Trophoblast cell (in vitro differentiated cells and primary cell): ENCODE data around the gene LARP6.
"Not testable (repeated sequence)": the region's sequence is repeated elsewhere in the genome, so short reads cannot be mapped to it uniquely, and the experiment has no call there.

Experiments used
- DNase-seq, 2 donors: peaks; one replicate each; pipeline ENCODE4 v3.0.0-alpha.2; 2016
- H2AFZ ChIP-seq: 2 replicates; pipeline ENCODE4 v1.6.1; 2013; ENCODE audit warnings: low read length, moderate library complexity, mild to moderate bottlenecking; ENCODE audit not compliant: insufficient read depth, poor library complexity
- H2AK5ac ChIP-seq: 2 replicates; pipeline ENCODE4 v1.6.1; 2013; ENCODE audit warnings: mild to moderate bottlenecking, low read length
- H2BK120ac ChIP-seq: 2 replicates; pipeline ENCODE4 v1.6.1; 2013; ENCODE audit warnings: low read length, mild to moderate bottlenecking, moderate library complexity; ENCODE audit not compliant: insufficient read depth, poor library complexity
- H2BK12ac ChIP-seq: 2 replicates; pipeline ENCODE4 v1.6.1; 2013; ENCODE audit warnings: mild to moderate bottlenecking, low read length, moderate library complexity
- H2BK5ac ChIP-seq: 2 replicates; pipeline ENCODE4 v1.6.1; 2013; ENCODE audit warnings: low read length, low read depth, moderate library complexity, mild to moderate bottlenecking; ENCODE audit not compliant: poor library complexity
- H3K14ac ChIP-seq: 2 replicates; pipeline ENCODE4 v1.6.1; 2013; ENCODE audit warnings: mild to moderate bottlenecking, low read length
- H3K18ac ChIP-seq: 2 replicates; pipeline ENCODE4 v1.6.1; 2013; ENCODE audit warnings: mild to moderate bottlenecking, low read length
- H3K23ac ChIP-seq: 2 replicates; pipeline ENCODE4 v1.6.1; 2013; ENCODE audit warnings: low read length
- H3K27ac ChIP-seq: 2 replicates; pipeline ENCODE4 v1.5.1; 2013; ENCODE audit warnings: low read depth, mild to moderate bottlenecking, inconsistent platforms, low read length, moderate library complexity
- H3K27me3 ChIP-seq: 2 replicates; pipeline ENCODE4 v1.6.1; 2013; ENCODE audit warnings: inconsistent platforms, mild to moderate bottlenecking, low read length, moderate library complexity; ENCODE audit not compliant: insufficient read depth
- H3K36me3 ChIP-seq, 2 experiments: 1 replicate in 1 of 2; 2 replicates in 1 of 2; pipeline ENCODE4 v1.6.1; 2013; ENCODE audit warnings: low read length in 2 of 2, mild to moderate bottlenecking in 2 of 2, moderate library complexity in 1 of 2; ENCODE audit not compliant: insufficient read depth in 2 of 2, control insufficient read depth in 1 of 2
- H3K4ac ChIP-seq: 2 replicates; pipeline ENCODE4 v1.6.1; 2013; ENCODE audit warnings: low read depth, mild to moderate bottlenecking, low read length, moderate library complexity
- H3K4me1 ChIP-seq, 2 experiments: 1 replicate in 1 of 2; 2 replicates in 1 of 2; pipeline ENCODE4 v1.6.1; 2013; ENCODE audit warnings: low read length in 2 of 2, mild to moderate bottlenecking in 2 of 2, moderate library complexity in 1 of 2; ENCODE audit not compliant: insufficient read depth in 2 of 2, control insufficient read depth in 1 of 2
- H3K4me2 ChIP-seq: 2 replicates; pipeline ENCODE4 v1.6.1; 2013; ENCODE audit warnings: inconsistent platforms, mild to moderate bottlenecking, low read length, moderate library complexity
- H3K4me3 ChIP-seq: 2 replicates; pipeline ENCODE4 v1.5.1; 2013; ENCODE audit warnings: mild to moderate bottlenecking, low read depth, low read length, inconsistent platforms
- H3K79me1 ChIP-seq: one replicate; pipeline ENCODE4 v1.6.1; 2013; ENCODE audit warnings: low read length
- H3K79me2 ChIP-seq: 2 replicates; pipeline ENCODE4 v1.6.1; 2013; ENCODE audit warnings: low read length, mild to moderate bottlenecking; ENCODE audit not compliant: control insufficient read depth, insufficient read depth, poor library complexity
- H3K9ac ChIP-seq: 2 replicates; pipeline ENCODE4 v1.6.1; 2013; ENCODE audit warnings: mild to moderate bottlenecking, low read length
- H3K9me3 ChIP-seq: 2 replicates; pipeline ENCODE4 v1.6.1; 2013; ENCODE audit warnings: low read depth, mild to moderate bottlenecking, control low read depth, inconsistent platforms, low read length; ENCODE audit not compliant: insufficient read depth
- H4K12ac ChIP-seq: 2 replicates; pipeline ENCODE4 v1.6.1; 2013; ENCODE audit warnings: low read depth, mild to moderate bottlenecking, low read length, moderate library complexity
- H4K8ac ChIP-seq: 2 replicates; pipeline ENCODE4 v1.6.1; 2013; ENCODE audit warnings: low read depth, mild to moderate bottlenecking, low read length, moderate library complexity
- H4K91ac ChIP-seq: one replicate; pipeline ENCODE4 v1.6.1; 2013; ENCODE audit warnings: low read depth, mild to moderate bottlenecking, low read length, moderate library complexity
- WGBS: extraction: QIAGEN DNeasy Blood & Tissue Kit; methylation state at CpG from one replicate; pipeline ENCODE4 v1.1.7; 2013; ENCODE audit warnings: missing lambda C conversion rate; ENCODE audit not compliant: insufficient read length, insufficient coverage; ENCODE audit errors: extremely low coverage; 5-methylcytosine and 5-hydroxymethylcytosine counted together

The LARP6 gene

GRCh38 chr15:70863450-70864218 is 9.7 kb upstream of the LARP6 start:
- H3K79me1 ChIP-seq: no peaks in the 10 kb centered on the region
- no CpG with 5 or more reads among the region's 4 CpGs for WGBS

GRCh38 chr15:70859998-70860397 is 6.0 kb upstream of the LARP6 start:
- Histone ChIP-seq H3K4me2 (no peak overlapping the region), H3K23ac (no peak overlapping the region), H2BK120ac (no peak overlapping the region), H3K27me3 (no peaks in the 10 kb centered on the region), H2AK5ac (no peak overlapping the region), H2AFZ (no peak overlapping the region), H3K14ac (no peak overlapping the region), H2BK5ac (no peak overlapping the region), H3K36me3 (no peaks in the 10 kb centered on the region), H3K79me2 (no peaks in the 10 kb centered on the region), H4K12ac (no peak overlapping the region), H3K27ac (no peak overlapping the region), H4K91ac (no peak overlapping the region), H3K4me3 (no peak overlapping the region), H3K9ac (no peak overlapping the region), H3K4me1 (peaks cover 6 to 7% of the 10 kb centered on the region in 2 experiments), H3K18ac (no peak overlapping the region), H3K4ac (no peak overlapping the region), H3K79me1 (no peaks in the 10 kb centered on the region), H3K9me3 (no peaks in the 10 kb centered on the region), H2BK12ac (no peak overlapping the region), H4K8ac (no peak overlapping the region)
- WGBS: no CpG with 5 or more reads among the region's 11 CpGs
- DNase-seq: no peak

More at GRCh38 chr15:70863450-70864218, 9.7 kb upstream of the LARP6 start:
- H3K27ac ChIP-seq: peak overlapping the region; percentile 21
- peak overlapping the region; percentile 12 for H4K91ac ChIP-seq
- H2BK120ac ChIP-seq: no peak overlapping the region
- no peak overlapping the region for H3K4ac ChIP-seq
- no peak overlapping the region for H4K8ac ChIP-seq
- H3K18ac ChIP-seq: no peak overlapping the region
- H3K9me3 ChIP-seq: no peaks in the 10 kb centered on the region
- H3K14ac ChIP-seq: no peak overlapping the region
- H3K36me3 ChIP-seq: no peaks in the 10 kb centered on the region
- peaks cover 6 to 11% of the 10 kb centered on the region in 2 experiments for H3K4me1 ChIP-seq
- H3K4me2 ChIP-seq: no peak overlapping the region
- no peak overlapping the region for H2BK5ac ChIP-seq
- H3K23ac ChIP-seq: no peak overlapping the region
- H3K9ac ChIP-seq: no peak overlapping the region
- peak overlapping the region; percentile 41 for H2BK12ac ChIP-seq
- H2AK5ac ChIP-seq: no peak overlapping the region
- H3K4me3 ChIP-seq: no peak overlapping the region
- H4K12ac ChIP-seq: no peak overlapping the region
- no peak overlapping the region for H2AFZ ChIP-seq
- no peaks in the 10 kb centered on the region for H3K27me3 ChIP-seq
- no peak for DNase-seq
- H3K79me2 ChIP-seq: no peaks in the 10 kb centered on the region

GRCh38 chr15:70859322-70859908 is 5.5 kb upstream of the LARP6 start:
- Histone ChIP-seq H3K23ac (no peak overlapping the region), H3K27ac (no peak overlapping the region), H3K9ac (no peak overlapping the region), H2BK5ac (no peak overlapping the region), H3K4ac (no peak overlapping the region), H3K18ac (no peak overlapping the region), H2BK12ac (no peak overlapping the region), H2BK120ac (no peak overlapping the region), H4K91ac (no peak overlapping the region), H3K27me3 (no peaks in the 10 kb centered on the region), H3K79me1 (no peaks in the 10 kb centered on the region), H3K14ac (no peak overlapping the region), H3K36me3 (no peaks in the 10 kb centered on the region), H4K12ac (no peak overlapping the region), H4K8ac (no peak overlapping the region), H3K4me3 (no peak overlapping the region), H3K4me2 (no peak overlapping the region), H2AFZ (no peak overlapping the region), H3K79me2 (no peaks in the 10 kb centered on the region), H3K9me3 (no peaks in the 10 kb centered on the region), H3K4me1 (peaks cover 6 to 8% of the 10 kb centered on the region in 2 experiments), H2AK5ac (no peak overlapping the region)
- no CpG with 5 or more reads among the region's 14 CpGs for WGBS
- DNase-seq: no peak

GRCh38 chr15:70858614-70859321 is 4.8 kb upstream of the LARP6 start:
- no CpG with 5 or more reads among the region's 9 CpGs for WGBS
- not testable (repeated sequence) for H3K9me3 ChIP-seq

More at GRCh38 chr15:70858614-70859321, 4.8 kb upstream of the LARP6 start:
- not testable (repeated sequence) for H2AK5ac ChIP-seq, H3K4me3 ChIP-seq, H2BK5ac ChIP-seq, H4K12ac ChIP-seq, H3K27me3 ChIP-seq, H3K23ac ChIP-seq, H3K14ac ChIP-seq, H3K79me1 ChIP-seq, H2BK12ac ChIP-seq, H3K27ac ChIP-seq, H3K4me1 ChIP-seq, H3K4ac ChIP-seq, H2BK120ac ChIP-seq, H3K9ac ChIP-seq, H4K8ac ChIP-seq, DNase-seq, H2AFZ ChIP-seq, H3K79me2 ChIP-seq, H4K91ac ChIP-seq, H3K18ac ChIP-seq, H3K36me3 ChIP-seq, H3K4me2 ChIP-seq
